Thyroid gland (tissue), 4 donors: ENCODE results near the gene TLR8. TPM values are rescaled to one million over a fixed set of nuclear protein-coding genes. Genes with fewer than 3 reads are reported as not detected.

Experiments
- DNase-seq, 2 donors: peaks; one replicate each; pipeline ENCODE4 v3.0.0-alpha.2; 2019
- H3K27ac ChIP-seq, 3 donors: fragments of 200-600 bp; sonication (generic); 1 replicate in 2 of 3; 2 replicates in 1 of 3; pipeline ENCODE4 v1.5.1; 2016 to 2019; ENCODE audit warnings: mild to moderate bottlenecking in 1 of 3, moderate library complexity in 1 of 3
- H3K27me3 ChIP-seq: fragments of 200-600 bp; sonication (generic); one replicate; pipeline ENCODE4 v1.5.1; 2019
- H3K36me3 ChIP-seq, 2 donors: fragments of 200-600 bp; sonication (generic); one replicate each; pipeline ENCODE4 v1.5.1; 2016 to 2019
- H3K4me1 ChIP-seq, 2 donors: fragments of 200-600 bp; sonication (generic); one replicate each; pipeline ENCODE4 v1.5.1; 2017 to 2019
- H3K4me3 ChIP-seq, 3 donors: fragments of 200-600 bp; sonication (generic); replicated peaks in 1 of 3; 1 replicate in 2 of 3; 2 replicates in 1 of 3; pipeline ENCODE4 v1.5.1; 2016; ENCODE audit warnings: mild to moderate bottlenecking in 1 of 3
- H3K9me3 ChIP-seq: fragments of 200-600 bp; sonication (generic); one replicate; pipeline ENCODE4 v1.5.1; 2017
- CTCF ChIP-seq, 6 experiments: fragments of 200-600 bp in 3 of 6; fragments of 450-650 bp in 3 of 6; sonication (generic) in 3 of 6; IDR thresholded peaks; one replicate each; pipeline ENCODE4 v1.5.1; 2016 to 2019; ENCODE audit warnings: antibody characterized with exemption in 6 of 6, mild to moderate bottlenecking in 2 of 6, inconsistent platforms in 1 of 6, moderate library complexity in 1 of 6
- POLR2A ChIP-seq, 2 donors: fragments of 450-650 bp; IDR thresholded peaks; one replicate each; pipeline ENCODE4 v1.6.1; 2017; ENCODE audit warnings: antibody characterized with exemption in 2 of 2, mild to moderate bottlenecking in 2 of 2, moderate library complexity in 1 of 2
- WGBS, 2 donors: methylation state at CpG; one replicate each; pipeline ENCODE4 v1.1.5; 2017; 5-methylcytosine and 5-hydroxymethylcytosine counted together
- intact Hi-C: fragments of 100-400 bp; cut with DNase I; formaldehyde crosslinking; loops from one replicate; pipeline ENCODE4 v1.15.1; 2023
- total RNA-seq, 4 donors: library from RNA; depleted of rRNA; stranded (reverse); fragments of >200 nt; gene quantifications; one replicate each; pipeline ENCODE4 v1.2.3, GENCODE V29; 2016

The TLR8 gene
- total RNA-seq, 4 donors from 2014 or later = 0.45 to 1.7 (median 0.62) TPM

- peak; percentile 7 for DNase-seq
- H3K36me3 ChIP-seq = no peaks in the 10 kb centered on the region
- no peaks in the 10 kb centered on the region for H3K9me3 ChIP-seq
- H3K4me3 ChIP-seq = no peak overlapping the region
- no peaks in the 10 kb centered on the region for H3K4me1 ChIP-seq
- TF ChIP-seq POLR2A (IDR thresholded peaks at IDR 0.05) (no peak), CTCF (IDR thresholded peaks at IDR 0.05) (peak in 3 of 6 experiments; percentile 11 to 37 (median 20))
- H3K27me3 ChIP-seq = no peaks in the 10 kb centered on the region
- H3K27ac ChIP-seq = no peak overlapping the region
- intact Hi-C loops = no loop called here
- 53 to 66% methylated on average over 12 of the region's 12 CpGs for WGBS, 2 donors
Measured at GRCh38 chrX:12894074-12895030, 12.1 kb upstream of the TLR8 start.

GRCh38 chrX:12895866-12896265 is 10.6 kb upstream of the TLR8 start:
- no peak overlapping the region for H3K27ac ChIP-seq
- TF ChIP-seq CTCF (IDR thresholded peaks at IDR 0.05) = no peak
- no peak for TF ChIP-seq POLR2A (IDR thresholded peaks at IDR 0.05)
- DNase-seq = no peak
- H3K36me3 ChIP-seq = no peaks in the 10 kb centered on the region
- WGBS, 2 donors = 53 to 73% methylated on average over 2 of the region's 2 CpGs
- no peaks in the 10 kb centered on the region for H3K27me3 ChIP-seq
- H3K9me3 ChIP-seq = no peaks in the 10 kb centered on the region
- H3K4me3 ChIP-seq = no peak overlapping the region
- no peaks in the 10 kb centered on the region for H3K4me1 ChIP-seq
- intact Hi-C loops = no loop called here

- intact Hi-C loops = no loop called here
- WGBS, 2 donors = 94 to 95% methylated on average over 4 of the region's 4 CpGs
- H3K27me3 ChIP-seq = no peaks in the 10 kb centered on the region
Measured at GRCh38 chrX:12896935-12897334, 9.5 kb upstream of the TLR8 start.

GRCh38 chrX:12898073-12898472 is 8.3 kb upstream of the TLR8 start:
- TF ChIP-seq CTCF (IDR thresholded peaks at IDR 0.05) (no peak), POLR2A (IDR thresholded peaks at IDR 0.05) (no peak)
- Histone ChIP-seq H3K36me3 (no peaks in the 10 kb centered on the region), H3K27ac (no peak overlapping the region), H3K9me3 (no peaks in the 10 kb centered on the region), H3K4me3 (no peak overlapping the region), H3K4me1 (no peaks in the 10 kb centered on the region), H3K27me3 (no peaks in the 10 kb centered on the region)
- 85 to 92% methylated on average over 4 to 5 of the region's 5 CpGs for WGBS, 2 donors
- intact Hi-C loops = no loop called here
- DNase-seq = no peak

More at GRCh38 chrX:12896935-12897334, 9.5 kb upstream of the TLR8 start:
- no peak for TF ChIP-seq POLR2A (IDR thresholded peaks at IDR 0.05)
- TF ChIP-seq CTCF (IDR thresholded peaks at IDR 0.05) = no peak
- Histone ChIP-seq H3K27ac (no peak overlapping the region), H3K36me3 (no peaks in the 10 kb centered on the region), H3K4me1 (no peaks in the 10 kb centered on the region), H3K9me3 (no peaks in the 10 kb centered on the region), H3K4me3 (no peak overlapping the region)
- DNase-seq = no peak

- TF ChIP-seq POLR2A (IDR thresholded peaks at IDR 0.05) = no peak
- TF ChIP-seq CTCF (IDR thresholded peaks at IDR 0.05) = no peak
- Histone ChIP-seq H3K27ac (no peak overlapping the region), H3K4me1 (no peaks in the 10 kb centered on the region), H3K4me3 (no peak overlapping the region), H3K9me3 (no peaks in the 10 kb centered on the region), H3K36me3 (no peaks in the 10 kb centered on the region), H3K27me3 (no peaks in the 10 kb centered on the region)
- WGBS, 2 donors = 59 to 68% methylated on average over 7 of the region's 7 CpGs
- no peak for DNase-seq
- intact Hi-C loops = no loop called here
Measured at GRCh38 chrX:12899506-12899905, 6.9 kb upstream of the TLR8 start.
